ENCODE measurements around the gene ADAM10.

The ADAM10 gene

GRCh38 chr15:58546635-58547627 is 202.6 kb downstream of the ADAM10 start:
- DNase-seq (ENCODE audit: extremely low read depth, low read depth), result peak; percentile 52
- no peak for TF ChIP-seq CTCF (IDR thresholded peaks at IDR 0.05; ENCODE audit: low read depth, low read length)

- TF ChIP-seq CTCF (IDR thresholded peaks at IDR 0.05; ENCODE audit: low read depth, low read length), result no peak
- no peak for DNase-seq (ENCODE audit: extremely low read depth, low read depth)
Measured at GRCh38 chr15:58546066-58546591, 203.4 kb downstream of the ADAM10 start.

GRCh38 chr15:58545307-58546065 is 204.0 kb downstream of the ADAM10 start:
- no peak for TF ChIP-seq CTCF (IDR thresholded peaks at IDR 0.05; ENCODE audit: low read depth, low read length)
- no peak for DNase-seq (ENCODE audit: extremely low read depth, low read depth)

GRCh38 chr15:58544756-58545155 is 204.8 kb downstream of the ADAM10 start:
- no peak for DNase-seq (ENCODE audit: extremely low read depth, low read depth)
- TF ChIP-seq CTCF (IDR thresholded peaks at IDR 0.05; ENCODE audit: low read depth, low read length), result no peak

GRCh38 chr15:58543664-58544335 is 205.7 kb downstream of the ADAM10 start:
- no peak for DNase-seq (ENCODE audit: extremely low read depth, low read depth)
- no peak for TF ChIP-seq CTCF (IDR thresholded peaks at IDR 0.05; ENCODE audit: low read depth, low read length)

- DNase-seq (ENCODE audit: extremely low read depth, low read depth), result no peak
Measured at GRCh38 chr15:58541410-58542087, 208.0 kb downstream of the ADAM10 start.

More at GRCh38 chr15:58541410-58542087, 208.0 kb downstream of the ADAM10 start:
- no peak for TF ChIP-seq CTCF (IDR thresholded peaks at IDR 0.05; ENCODE audit: low read depth, low read length)
